ENCODE data around the gene KLHL25.
"Not testable (repeated sequence)": the region's sequence is repeated elsewhere in the genome, so short reads cannot be mapped to it uniquely, and the experiment has no call there.

KLHL25 gene, protein sequence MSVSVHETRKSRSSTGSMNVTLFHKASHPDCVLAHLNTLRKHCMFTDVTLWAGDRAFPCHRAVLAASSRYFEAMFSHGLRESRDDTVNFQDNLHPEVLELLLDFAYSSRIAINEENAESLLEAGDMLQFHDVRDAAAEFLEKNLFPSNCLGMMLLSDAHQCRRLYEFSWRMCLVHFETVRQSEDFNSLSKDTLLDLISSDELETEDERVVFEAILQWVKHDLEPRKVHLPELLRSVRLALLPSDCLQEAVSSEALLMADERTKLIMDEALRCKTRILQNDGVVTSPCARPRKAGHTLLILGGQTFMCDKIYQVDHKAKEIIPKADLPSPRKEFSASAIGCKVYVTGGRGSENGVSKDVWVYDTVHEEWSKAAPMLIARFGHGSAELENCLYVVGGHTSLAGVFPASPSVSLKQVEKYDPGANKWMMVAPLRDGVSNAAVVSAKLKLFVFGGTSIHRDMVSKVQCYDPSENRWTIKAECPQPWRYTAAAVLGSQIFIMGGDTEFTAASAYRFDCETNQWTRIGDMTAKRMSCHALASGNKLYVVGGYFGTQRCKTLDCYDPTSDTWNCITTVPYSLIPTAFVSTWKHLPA

DNA sequence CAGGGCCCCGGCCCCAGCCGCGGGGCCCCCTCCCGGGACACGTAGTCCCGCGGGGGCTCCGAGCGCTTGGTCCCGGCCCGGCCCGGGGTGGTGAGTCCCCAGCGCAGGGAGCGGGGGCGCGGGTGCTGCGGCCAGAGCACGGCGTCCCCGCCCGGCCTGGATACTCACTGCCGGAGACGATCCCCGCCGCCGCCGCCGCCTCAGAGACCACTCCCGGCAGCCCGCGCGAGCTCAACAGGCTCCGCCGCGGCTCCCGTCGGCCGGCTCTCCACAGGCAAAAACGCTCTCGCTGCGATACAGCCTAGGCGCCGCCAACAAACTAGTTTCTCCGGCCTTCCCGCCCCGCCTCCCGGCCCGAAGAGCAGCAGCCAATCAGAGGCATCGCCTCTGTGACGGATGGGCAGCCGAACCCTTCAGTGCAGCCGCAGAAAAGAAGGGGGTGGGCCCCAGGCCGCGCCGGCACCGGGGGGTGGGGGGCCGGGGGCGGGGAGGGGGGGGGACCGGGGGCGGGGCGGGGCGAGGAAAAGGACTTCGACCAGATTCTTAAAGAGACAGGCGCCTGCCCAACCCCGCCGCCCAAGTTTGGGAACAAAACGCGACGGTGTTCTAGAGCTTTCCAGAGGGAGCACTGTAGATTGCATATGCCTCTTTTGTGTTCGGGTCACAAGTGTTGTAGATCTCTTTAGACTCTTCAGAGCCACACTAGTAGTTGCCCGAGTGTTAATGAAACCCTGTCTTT, at the start of gene KLHL25:
TSS of gene KLHL25 (minus strand) at position 328 of the 739 bp plus-strand sequence. CDS start 25,115 bp downstream, outside the sequence.
- DNase-seq (ENCODE audit: low spot score): peak; percentile 99

DNA sequence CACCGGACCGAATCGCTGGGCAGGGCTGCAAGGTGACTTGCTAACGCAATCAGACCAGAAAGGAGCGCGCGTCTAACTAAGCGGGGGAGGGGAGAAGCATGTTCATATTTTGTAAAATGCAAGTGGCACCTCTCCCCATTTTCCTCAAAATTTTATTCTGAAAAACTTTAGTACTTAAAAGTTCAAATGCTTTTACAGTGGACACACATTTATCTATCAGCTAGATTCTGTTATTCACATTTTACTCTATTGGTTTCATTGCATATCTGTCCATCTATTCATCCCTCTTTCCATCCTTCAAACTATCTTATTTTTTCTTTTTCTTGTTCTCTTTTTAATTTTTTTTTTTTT, 46.1 kb upstream of the KLHL25 start:
- DNase-seq (ENCODE audit: low spot score): no peak

DNA sequence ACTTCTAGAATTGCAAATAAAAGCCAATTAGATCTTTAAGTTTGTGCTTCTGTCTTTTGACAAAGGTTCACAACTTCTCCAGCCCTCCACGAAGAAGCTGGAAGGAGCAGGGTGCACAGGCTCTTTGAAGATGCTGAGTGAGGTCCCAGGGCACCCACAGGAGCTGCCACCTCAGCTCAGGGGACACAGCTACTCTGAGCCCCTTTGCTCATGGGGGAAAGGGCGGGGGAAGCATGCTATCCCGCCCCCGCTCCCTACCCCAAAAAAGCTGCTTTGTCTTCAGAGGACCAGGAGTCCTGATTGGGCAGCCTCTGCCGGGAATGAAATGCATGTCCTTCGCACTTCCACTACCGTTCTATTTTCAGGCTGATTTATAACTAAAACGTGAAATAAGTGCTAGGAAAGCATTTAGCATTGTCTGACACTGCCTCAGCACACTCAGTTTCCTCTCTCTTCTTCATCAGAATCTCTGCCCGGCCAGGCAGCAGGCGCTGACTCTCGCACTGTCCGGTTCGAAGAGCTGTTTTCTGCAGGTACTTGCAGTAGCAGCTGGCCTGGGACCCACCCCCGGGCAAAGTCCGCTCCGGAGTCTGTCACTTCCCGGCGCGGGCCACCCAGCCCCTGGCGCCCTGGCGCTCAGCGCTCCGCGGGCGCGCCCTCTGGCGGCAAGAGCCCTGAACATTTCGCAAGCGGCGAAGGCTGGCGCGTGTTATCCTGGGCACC, 45.5 kb upstream of the KLHL25 start:
- peak; percentile 94 for DNase-seq (ENCODE audit: low spot score)

DNA sequence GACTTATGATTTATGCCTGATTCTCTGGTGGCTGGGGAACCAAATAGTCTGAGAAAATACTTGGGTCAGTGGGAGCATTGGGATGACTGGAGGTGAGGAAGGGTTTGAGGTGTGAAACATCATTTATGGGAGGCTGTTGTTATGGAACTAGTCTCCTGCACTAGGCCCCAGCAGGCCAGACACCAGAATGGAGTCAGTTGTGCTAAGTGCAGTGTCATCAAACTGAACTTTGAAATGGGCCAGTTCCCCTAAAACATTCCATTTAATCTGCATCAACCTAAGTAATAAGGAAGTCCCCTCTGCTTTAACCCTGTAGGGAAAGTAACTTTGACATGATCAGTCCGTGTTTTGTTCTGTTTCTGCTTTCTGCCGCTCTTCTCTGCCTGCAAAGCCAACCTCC, 44.9 kb upstream of the KLHL25 start:
- DNase-seq (ENCODE audit: low spot score): no peak

DNA sequence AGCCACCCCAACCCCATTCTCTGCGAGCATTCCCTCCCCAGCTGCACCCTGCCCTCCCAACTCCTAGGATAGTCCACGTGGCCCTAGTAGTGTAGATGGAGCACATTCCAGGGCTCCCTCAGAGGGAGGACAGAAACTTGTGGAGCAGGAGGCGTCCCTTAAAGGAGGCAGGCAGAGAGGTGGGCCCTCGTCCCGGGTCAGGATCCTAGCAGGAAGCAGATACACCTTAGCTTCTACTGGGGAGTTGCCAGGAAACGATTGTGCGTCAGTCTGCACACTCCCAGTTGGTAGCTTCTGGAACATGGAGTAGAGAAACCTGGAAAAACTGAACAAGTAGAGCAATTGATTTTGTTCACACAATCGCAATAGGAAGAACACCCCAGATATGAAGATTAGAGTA, 43.9 kb upstream of the KLHL25 start:
- no peak for DNase-seq (ENCODE audit: low spot score)

DNA sequence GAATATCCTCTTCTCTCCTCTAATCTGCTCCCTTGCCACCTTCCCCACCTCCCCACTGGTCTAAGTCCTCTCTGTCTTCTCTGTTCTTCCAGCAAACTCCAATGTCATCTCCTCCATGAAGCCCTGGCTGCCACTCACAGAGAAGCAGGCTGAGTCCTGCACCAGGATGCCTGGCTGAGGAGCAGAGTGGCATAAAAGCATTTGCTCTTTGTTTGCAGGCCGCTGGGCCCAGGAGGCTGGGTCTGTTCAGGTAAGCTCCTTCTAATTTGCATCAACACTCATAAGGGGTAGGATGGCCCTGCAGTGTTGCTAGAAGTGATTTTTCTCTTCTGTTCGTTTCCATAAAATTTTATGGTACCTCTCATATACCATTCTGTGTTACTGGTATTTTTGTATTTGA, 43.2 kb upstream of the KLHL25 start:
- DNase-seq (ENCODE audit: low spot score): no peak

DNA sequence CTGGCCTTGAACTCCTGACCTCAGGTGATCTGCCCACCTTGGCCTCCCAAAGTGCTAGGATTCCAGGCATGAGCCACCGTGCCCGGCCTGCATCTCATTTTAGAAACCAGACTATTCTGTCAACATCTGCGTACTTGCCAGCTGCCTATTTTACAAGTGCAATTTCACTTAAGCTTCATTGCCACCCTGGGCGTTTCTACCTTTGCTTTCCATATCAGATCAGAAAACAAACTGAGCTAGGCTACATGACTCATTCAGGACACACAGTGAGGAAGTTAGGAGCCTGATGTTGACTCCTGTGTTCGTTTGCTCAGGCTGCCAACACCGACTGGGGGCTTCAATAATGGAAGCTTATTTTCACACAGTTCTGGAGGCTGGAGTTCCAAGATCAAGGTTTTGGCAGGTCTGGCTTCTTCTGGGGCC, 42.3 kb upstream of the KLHL25 start:
- DNase-seq (ENCODE audit: low spot score): no peak

DNA sequence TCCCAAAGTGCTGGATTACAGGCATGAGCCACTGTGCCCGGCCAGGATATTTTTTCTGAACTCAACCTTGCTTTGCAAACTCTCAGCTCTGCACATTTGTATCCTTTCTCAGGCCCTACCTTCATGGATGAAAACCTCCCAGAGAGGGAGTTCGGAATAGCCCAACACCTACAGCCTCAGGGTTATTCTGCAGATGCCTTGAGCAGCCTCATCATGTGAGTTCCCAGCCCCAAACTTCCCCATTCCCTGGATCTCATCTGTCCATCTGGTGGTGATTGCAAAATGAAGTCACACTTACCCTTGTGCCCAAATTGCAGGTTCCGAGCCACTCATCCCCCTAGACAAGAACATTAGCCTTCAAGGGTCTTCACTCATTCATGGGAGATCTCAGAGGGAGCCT, 39.9 kb upstream of the KLHL25 start:
- DNase-seq (ENCODE audit: low spot score): no peak

DNA sequence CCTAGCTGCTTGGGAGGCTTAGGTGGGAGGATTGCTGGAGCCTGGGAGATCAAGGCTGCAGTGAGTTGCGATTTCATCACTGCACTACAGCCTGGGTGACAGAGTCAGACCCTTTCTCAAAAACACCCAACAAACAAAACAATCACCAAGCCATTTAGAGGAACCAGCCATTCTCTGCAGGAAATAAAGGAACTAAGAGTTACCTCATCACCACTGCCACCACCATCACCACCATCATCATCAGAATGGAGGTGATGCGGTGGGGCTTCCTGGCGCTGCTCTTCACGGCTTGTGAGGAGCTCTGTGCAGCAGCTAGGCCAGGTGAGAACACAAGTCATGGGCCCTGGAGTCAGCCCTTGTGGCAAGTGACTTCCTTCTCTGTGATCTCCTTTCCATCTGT, 37.7 kb upstream of the KLHL25 start:
- DNase-seq (ENCODE audit: low spot score): no peak

DNA sequence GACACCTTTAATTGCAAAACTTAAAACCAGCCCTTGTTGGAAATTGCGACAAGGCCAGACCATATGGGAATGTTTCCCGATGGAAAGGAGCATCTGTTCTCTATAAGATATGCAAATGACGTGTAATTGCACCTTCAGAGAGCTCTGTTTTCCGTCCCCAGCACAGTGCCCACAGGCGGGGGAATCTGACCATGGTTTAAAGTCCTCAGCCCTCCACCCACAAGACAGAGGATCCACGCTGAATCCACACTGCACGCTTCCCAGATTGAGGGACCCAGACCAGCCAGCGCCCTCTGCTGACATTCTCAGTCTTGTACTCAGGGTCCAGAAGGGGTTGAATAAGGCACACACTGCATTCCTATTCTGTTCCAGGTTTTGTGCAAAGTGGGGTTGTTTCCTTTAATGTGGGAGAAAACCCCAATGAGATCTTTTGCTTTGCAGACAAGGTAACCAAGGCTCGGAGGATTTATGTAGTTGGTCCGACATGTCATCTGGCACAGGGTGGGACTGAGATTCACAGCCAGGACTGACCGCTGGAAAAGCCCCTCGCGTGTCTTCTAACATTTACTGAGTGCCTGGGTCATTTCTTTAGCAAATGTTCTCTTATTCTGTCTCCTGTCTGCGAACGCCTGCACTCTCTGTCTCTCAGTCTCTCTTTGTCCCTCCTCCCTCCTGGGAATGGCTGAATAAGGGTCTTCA, 36.8 kb upstream of the KLHL25 start:
- DNase-seq (ENCODE audit: low spot score): peak; percentile 80

DNA sequence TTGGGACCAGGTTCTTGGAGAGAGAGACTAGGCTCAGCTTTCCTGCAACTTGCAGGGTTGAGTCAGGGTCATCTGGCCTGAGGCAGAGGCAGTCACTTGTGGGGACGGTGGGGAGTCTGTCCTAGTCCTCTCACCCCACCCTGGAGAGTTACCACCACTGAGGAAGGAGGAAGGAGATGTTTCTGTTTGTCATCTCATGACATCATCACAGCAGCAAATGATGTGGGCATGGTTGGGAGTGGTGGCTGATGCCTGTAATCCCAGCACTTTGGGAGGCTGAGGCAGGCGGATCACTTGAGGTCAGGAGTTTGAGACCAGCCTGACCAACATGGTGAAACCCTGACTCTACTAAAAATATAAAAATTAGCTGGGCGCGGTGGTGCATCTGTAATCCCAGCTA, 35.0 kb upstream of the KLHL25 start:
- DNase-seq (ENCODE audit: low spot score): not testable (repeated sequence)

DNA sequence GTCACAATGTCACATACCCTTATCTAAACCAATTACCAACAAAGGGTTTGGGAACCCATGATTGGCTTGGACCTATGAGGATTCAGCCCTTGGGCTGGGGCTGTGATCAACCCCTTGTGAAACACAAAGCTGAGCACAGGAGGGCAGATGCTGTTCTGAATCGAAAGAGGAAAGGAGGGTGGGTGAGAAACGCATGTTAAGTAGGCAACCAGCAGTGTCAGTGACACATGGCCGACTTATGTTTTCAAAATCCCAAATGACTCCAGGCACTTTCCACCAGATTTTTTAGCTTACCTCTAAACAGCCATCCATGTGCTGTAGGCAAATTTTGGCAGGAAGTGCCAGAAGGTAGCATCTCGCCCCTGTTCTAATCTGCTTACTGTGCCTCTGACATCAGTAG, 34.1 kb upstream of the KLHL25 start:
- no peak for DNase-seq (ENCODE audit: low spot score)

DNA sequence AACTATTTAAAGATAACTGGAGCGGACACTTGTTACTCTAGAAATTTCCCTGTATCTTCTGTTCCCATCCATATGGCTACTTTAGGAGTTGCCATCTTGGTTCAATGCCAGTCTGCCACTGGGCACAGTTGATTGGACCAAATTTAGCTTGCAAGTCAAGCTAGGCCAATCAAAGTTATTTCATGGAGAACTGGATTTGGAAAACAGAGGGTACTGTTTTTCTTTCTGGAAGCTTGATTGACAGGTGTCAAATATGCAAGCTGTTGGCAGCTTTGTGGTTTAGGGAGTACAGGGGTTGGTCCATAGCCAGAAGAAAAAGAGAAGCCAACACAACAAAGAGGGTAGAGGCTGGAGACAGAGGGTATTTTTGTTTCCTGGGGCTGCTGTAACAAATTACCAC, 33.4 kb upstream of the KLHL25 start:
- DNase-seq (ENCODE audit: low spot score): no peak

DNA sequence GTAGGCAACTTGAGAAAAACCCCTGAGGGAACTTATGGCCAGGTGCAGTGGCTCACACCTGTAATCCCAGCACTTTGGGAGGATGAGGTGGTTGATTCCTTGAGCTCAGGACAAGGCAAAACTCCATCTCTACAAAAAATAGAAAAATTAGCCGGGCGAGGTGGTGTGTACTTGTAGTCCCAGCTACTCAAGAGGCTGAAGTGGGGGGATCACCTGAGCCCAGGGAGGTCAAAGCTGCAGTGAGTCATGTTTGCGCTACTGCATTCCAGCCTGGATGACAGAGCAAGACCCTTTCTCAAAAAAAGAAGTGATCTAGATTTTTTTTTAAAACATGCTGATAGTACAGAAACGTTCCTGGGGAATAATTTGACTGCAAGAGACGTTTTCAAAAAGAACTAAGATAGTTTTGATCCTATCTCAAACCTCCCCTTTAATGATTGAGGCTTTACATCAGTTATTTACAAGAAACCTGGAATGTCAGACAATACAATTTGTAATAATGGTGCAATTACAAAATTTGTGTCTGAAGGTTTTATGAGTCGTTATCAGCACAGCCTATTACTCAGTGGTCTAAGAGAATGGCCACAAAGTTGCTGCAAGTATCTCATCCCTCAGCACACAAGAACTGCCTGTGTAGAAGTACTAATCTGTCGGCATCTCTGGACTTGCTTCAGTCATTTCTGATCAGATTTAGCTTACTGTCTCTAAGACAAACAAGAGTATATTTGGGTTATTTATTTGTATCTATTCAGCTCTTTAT, 32.2 kb upstream of the KLHL25 start:
- no peak for DNase-seq (ENCODE audit: low spot score)

DNA sequence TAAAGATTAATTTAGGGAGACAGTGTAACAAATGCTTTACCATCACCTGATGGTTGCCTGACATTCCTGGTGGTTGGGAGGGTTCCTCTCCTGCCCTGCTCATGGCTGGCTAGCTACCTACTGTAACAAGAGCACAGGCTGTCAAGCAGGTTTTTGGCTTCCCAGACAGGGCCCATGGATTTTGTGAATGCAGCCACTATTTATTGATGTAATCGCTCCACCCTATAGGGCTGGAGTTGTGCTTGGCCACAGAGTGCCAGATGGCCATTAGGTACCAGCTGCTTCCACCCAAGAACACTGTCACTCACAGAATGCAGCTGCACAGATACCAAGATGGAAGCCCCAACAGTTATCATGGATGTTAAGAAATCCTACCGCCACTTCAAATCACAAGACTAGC, 31.0 kb upstream of the KLHL25 start:
- no peak for DNase-seq (ENCODE audit: low spot score)

DNA sequence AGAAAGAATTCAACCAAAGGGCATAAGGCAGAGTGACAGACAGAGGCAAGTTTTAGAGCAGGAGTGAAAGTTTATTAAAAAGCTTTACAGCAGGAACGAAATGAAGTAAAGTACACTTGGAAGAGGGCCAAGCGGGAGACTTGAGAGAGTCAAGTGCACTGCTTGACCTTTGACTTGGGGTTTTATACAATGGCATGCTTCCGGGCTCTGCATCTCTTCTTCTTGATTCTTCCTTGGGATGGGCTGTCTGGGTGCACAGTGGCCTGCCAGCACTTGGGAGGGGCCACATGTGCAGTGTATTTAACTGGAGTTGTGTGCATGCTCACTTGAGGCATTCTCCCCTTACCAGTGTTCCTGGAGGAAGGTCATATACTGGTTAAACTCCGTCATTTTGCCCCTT, 30.4 kb upstream of the KLHL25 start:
- DNase-seq (ENCODE audit: low spot score): no peak

DNA sequence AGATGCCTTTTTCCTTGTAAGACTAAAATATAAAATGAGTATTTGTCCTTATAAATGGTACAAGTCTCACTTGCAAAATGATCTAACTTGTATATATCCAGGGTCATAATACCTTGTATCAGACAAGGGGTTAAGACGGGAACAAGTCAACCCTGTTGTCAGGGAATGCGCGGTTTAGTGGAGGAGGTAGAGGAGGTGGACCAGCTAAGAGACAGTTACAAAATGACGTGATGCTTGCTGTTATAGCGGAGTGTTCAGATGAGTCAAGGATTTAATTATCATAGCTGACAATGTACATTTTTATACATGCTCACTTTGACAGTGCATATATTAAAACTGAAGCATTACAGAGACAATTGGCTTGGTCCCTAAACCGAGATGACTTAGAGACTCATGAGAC, 26.8 kb upstream of the KLHL25 start:
- no peak for DNase-seq (ENCODE audit: low spot score)

DNA sequence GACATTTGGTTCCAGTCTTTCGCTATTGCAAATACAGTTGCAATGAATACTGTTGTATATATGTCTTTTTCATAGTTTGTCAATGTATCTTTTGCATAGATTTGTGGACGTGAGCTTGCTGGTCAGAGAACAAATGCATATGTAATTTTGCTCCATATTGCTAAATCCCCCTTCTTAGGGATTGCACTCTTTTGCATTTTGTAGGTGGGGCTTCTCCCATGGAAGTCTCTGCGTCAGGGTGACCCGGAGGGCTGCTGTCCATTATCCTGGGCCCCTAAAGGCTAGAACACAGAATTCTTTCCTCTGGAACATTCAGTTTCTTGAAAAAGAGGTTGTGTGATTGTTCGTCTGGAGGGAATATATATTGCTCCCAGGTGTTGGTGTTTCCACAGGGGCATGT, 25.2 kb upstream of the KLHL25 start:
- no peak for DNase-seq (ENCODE audit: low spot score)

DNA sequence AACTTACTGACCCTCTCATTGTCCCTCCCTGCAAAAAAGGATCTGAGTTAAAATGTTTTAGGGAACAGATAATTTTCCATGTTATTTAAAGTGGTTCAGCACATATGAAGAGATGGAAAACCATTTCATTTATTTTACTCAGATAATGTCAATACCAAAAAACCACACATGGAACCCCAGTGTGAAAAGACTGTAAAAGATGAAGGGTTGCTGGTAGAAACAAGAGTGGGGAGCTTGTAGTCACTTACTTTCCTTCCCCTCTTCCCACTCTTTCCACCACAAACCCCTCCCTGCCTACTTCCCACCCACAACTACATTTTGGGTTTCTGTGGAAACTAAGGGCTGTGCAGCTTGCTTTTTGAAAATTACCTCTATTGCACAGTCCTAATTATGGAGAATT, 18.5 kb upstream of the KLHL25 start:
- DNase-seq (ENCODE audit: low spot score): no peak

DNA sequence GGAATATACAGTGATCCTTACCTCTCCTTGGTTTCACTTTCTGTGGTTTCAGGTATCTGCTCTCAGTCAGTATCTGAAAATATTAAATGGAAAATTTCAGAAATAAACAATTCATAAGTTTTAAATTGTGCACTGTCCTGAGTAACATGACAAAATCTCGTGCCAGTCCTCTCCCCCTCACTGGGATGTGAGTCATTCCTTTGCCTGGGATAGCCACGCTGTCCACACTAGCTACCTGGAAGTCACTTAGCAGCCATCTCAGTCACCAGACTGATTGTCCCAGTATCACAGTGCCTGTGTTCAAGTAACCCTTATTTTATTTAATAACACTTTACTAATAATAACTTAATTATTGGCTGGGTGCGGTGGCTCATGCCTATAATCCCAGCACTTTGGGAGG, 15.3 kb upstream of the KLHL25 start:
- DNase-seq (ENCODE audit: low spot score): no peak

DNA sequence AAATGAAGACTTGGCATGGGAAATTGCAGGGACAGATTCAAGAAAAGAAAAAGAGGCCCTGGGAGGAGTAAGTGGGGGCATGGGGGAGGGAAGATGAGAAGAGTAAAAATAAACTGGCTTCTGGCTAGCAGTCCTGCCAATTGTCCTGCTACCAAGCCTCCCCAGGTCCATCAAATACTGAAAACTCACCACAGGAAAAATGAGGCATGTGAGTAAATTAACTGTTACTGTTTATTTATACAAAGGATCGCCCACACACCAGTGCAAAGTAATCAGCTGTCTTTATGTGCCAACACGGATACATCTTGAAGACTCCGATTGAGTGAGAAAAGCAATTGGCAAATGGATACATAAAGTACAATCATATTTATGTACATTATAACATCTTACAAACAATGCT, 10.7 kb upstream of the KLHL25 start:
- DNase-seq (ENCODE audit: low spot score): no peak
